Epidermal melanocyte (primary cell): ENCODE results near the gene IRF6.

Source experiments
- DNase-seq: peaks from one replicate; pipeline ENCODE4 v3.0.0; 2011; ENCODE audit warnings: low spot score; ENCODE audit not compliant: insufficient read length

The IRF6 gene

DNA sequence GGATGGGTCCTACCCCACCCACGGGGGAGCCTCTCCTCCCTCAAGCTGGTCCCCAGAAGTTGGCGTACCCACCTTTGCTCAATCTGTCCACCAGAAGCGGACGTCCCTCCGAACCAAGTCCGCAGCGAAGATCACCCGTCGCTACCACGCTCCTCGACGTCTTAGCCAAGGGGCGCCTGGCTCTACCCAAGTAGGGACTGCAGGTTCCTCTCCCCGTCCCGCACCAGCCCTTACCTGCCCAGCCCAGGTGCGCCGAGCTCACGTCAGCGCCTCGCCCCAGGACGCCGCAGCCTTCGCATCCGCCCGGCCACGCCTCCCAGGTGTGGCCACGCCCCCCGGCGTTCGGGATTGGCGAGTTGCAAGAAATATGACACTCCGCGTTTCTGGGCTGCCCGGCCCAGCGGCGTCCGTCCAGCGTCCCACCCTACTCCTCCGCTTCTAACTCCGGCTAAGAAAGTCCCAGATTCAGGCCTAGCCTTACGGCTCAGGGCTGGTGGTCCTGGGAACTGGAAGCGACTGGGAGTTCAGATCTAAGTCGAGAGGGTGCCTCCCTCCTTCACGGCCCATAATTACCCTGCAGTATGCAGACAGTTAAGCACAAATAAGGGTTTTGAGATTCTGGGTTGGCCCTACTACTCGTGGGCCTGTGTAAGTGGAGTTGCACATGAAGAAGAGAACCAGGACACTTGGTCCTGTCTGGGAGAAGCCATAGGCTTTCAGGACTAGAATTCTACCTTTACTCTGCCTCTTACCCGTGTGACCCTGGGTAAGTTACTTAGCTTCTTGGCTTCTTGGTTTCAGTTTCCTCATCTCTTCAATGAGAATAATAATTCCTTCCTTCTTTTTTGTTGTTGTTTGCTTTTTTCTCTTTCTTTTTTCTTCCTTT is at the start of gene IRF6:
Gene IRF6, minus strand, starts transcription at position 268 of the 886 bp plus-strand sequence. CDS start 4,729 bp downstream, outside the sequence.
- peak; percentile 69 for DNase-seq

DNA sequence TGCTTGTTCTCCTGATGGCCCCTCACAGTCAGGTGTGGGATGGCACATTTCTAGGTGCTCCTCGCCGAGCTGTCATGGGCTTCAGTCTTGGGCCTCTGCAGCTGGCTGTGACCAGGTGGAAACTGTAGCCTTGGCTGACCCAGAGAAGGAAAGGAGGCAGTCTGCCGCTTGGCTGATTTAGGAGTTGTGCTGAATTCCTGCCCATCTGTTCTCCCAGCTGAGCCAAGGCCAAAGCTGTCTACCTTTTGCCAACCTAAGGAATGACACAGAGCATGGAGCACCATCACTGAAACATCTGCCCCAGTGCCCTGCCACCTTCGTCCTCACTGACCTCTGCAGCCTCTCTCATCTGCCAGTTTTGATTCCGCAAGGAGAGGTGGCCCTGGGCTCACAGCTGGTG is 49.7 kb upstream of the IRF6 start:
- DNase-seq: no peak

GRCh38 chr1:209855006-209855405 is 49.1 kb upstream of the IRF6 start:
- DNase-seq: no peak

- peak; percentile 56 for DNase-seq
Observed at GRCh38 chr1:209854196-209854595, 48.3 kb upstream of the IRF6 start.

DNA sequence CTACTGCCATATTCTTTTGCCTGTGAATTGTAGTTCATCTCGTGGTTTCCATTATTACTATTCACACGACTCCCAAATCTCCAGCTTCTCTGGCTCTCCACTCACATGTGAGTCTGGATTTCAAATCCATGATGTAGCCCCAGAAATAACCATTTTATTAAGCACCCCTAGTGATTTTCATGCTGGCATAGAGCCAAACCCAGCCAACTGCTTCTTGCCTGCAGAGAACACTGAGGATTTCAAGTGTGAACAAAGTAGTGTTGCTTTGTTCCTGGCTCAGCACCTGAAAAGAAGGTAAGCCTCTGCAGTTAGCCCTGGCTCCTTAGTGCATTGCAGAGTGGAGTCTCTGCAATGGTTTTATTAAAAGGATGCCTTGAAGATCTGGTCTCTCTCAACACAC is 47.7 kb upstream of the IRF6 start:
- no peak for DNase-seq

GRCh38 chr1:209850342-209850979 is 44.5 kb upstream of the IRF6 start:
- DNase-seq: peak; percentile 79

GRCh38 chr1:209849388-209849787 is 43.4 kb upstream of the IRF6 start:
- DNase-seq: no peak

GRCh38 chr1:209845408-209845725 is 39.4 kb upstream of the IRF6 start:
- DNase-seq: no peak

DNA sequence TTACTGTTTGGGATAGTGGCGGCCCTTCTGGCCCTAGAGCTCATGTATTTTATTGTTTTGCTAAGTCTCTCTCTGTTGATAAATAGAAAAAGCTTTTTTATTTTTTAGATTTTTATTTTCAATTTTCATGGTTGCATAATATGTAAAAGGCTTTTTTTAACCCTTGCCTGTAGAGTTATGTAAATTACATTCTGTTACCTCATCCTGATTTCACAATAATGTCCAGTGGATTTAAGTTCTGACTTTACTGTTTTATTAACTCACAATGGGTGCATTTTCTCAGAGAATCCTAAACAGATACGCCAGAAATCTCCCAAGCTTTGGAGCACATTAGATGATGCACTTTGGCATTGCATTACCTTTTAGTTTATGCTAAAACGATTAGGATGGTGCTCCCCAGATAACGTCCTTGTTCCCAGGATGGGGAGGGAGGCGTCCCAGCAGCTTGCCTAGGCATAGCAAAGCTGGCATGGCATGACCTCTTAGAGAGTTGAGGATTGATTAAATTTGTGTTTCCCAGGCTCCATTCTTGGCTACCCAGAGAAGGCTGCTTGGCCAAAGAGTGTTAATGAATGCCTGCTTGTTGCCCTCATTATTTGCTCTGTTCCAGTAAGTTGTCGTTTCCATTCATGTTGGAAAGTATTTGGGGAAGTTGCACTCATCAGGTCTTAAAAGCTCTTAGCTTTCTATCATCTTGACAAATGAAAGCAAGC is 38.9 kb upstream of the IRF6 start:
- DNase-seq: no peak

GRCh38 chr1:209840611-209841010 is 34.7 kb upstream of the IRF6 start:
- DNase-seq: no peak

DNA sequence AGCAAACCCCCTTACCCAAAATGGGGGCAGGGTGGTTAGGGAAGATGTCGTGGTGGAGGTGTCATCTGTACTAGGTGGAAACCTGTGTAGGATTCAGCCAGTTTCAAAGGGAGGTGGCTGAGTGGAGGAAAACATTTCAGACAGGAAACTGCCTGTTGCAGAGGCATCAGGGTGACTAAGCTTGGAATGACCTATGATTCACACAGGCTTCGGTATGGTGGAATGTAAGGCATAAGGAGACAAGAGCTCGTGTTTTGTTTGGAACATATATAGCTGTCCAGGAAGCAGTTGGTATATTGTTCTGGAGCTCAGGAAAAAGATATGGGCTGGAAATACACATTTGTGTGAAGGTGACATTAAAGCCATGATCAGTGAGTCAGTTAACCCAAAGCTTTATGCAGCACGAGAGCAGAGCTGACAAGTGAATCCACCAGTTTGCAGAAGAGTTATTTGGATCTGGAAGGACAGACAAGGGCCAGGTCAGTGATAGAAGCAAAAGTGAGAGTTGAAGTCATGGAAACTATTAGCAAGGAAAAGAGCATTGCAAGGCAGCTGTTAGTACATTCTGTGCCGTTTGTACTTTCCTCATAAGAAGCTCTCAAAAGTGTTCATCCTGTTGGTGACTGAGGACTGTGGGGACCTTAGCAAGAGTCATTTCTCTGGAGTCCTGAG is 34.1 kb upstream of the IRF6 start:
- peak; percentile 81 for DNase-seq

- DNase-seq: no peak
Observed at GRCh38 chr1:209838537-209838936, 32.6 kb upstream of the IRF6 start.

- DNase-seq: no peak
Observed at GRCh38 chr1:209837671-209838070, 31.7 kb upstream of the IRF6 start.

DNA sequence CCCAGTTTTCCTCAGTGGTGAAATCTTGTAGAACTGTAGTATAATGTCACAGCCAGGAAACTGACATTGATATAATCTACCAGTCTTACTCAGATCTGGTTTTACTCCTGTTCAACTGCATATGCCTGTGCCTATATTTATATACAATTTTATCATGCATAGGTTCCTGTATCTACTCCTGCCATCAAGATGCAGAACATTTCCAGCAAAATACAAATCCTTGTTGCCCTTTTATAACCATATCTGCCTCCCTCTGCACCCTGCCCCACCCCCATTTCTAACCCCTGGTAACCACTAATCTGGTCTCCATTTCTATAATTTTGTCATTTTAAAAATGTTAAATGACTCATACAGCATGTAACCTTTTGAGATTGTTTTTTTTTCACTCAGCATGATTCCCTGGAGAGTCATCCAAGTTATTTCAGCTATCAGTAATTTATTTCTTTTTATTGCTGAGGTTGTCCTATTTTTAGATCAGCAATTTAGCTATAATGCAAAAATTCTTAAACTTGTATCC is 29.9 kb upstream of the IRF6 start:
- no peak for DNase-seq

DNA sequence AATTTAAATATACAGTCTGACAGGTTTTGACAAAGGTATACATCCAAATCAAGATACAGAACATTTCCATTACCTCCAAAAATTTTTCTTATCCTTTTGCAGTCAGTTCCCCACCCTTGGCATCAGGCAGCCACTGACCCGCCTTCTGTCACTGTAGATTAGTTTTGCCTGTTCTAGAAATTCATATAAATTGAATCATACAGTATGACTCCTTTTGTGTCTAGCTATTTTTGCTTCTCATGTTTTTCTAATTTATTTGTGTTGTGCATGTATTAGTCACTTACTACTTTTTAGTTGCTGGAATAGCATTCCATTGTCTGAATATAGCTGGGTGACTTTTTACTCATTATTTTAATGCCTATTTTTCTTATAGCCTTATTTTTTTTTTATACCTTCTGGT is 25.7 kb upstream of the IRF6 start:
- DNase-seq: no peak

DNA sequence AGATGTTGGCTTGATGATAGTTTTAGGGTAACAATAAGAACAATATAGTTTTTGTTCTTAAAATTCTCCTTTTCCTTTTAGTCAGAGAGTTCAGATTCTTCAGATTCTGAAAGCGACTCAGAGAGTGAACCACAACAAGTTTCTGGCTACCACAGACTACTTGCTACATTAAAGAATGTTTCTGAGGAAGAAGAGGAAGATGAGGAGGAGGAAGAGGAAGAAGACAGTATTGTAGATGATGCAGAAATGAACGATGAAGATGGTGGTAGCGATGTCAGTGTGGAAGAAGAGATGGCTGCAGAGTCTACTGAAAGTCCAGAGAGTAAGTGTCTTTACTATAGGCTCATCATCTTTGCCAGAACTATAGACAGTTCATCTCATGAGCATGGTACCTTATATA is 24.8 kb upstream of the IRF6 start:
- DNase-seq: no peak

DNA sequence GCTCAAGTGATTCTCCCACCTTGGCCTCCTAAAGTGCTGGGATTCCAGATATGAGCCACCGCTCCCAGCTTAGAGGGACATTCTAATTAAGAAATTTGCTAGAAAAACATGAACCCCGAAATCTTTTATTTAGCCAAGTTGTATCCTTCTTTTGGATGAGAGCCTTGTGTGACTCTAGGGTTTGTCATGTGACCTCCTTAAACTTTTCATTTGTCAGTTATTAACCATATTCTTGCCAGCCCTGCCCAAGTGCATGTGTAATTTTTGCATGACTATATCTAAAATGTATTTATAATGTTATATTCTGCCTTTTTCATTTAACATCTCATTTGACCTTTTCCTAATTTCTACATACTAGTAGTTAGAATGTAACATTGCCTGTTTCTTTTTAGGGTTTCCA is 23.8 kb upstream of the IRF6 start:
- DNase-seq: no peak

DNA sequence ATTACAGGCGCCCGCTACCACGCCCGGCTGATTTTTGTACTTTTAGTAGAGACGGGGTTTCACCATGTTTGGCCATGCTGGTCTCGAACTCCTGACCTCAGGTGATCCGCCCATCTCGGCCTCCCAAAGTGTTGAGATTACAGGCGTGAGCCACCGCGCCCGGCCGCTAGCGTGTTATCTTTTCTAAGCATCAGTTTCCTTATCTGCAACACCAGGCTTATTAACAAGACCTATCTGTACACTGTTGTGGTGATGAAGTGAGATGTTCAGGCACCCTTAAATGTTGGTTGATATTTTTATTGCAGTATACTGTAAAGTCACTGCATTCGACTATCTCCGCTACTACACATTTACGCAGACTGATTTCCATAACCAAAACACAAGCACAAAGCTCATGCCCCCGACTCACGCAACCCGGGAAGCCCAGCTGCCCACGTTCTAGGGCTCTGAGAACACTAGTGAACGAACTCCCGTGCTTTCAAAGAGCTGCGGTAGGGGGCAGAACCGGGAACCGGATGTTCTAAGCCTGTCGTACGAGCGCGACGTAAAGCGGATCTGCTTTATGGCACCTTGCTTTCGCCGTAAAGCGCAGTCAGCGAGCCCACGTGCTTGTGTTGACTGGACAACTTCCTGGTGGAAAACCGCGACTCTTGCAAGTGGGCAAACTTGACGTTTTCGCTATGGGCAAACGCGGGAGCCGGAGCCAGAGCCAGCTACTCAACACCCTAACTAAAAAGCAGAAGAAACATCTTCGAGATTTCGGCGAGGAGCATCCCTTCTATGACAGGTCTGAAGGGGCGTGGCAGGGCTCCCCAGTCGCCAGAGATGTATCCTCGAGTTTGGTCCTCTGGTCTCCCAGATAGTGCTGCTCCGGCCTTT is 21.7 kb upstream of the IRF6 start, which contains the start of gene UTP25:
Gene UTP25, plus strand, starts transcription at position 589 of the 879 bp plus-strand sequence. Its CDS starts 92 bp downstream, at position 681.
- peak; percentile 82 for DNase-seq

DNA sequence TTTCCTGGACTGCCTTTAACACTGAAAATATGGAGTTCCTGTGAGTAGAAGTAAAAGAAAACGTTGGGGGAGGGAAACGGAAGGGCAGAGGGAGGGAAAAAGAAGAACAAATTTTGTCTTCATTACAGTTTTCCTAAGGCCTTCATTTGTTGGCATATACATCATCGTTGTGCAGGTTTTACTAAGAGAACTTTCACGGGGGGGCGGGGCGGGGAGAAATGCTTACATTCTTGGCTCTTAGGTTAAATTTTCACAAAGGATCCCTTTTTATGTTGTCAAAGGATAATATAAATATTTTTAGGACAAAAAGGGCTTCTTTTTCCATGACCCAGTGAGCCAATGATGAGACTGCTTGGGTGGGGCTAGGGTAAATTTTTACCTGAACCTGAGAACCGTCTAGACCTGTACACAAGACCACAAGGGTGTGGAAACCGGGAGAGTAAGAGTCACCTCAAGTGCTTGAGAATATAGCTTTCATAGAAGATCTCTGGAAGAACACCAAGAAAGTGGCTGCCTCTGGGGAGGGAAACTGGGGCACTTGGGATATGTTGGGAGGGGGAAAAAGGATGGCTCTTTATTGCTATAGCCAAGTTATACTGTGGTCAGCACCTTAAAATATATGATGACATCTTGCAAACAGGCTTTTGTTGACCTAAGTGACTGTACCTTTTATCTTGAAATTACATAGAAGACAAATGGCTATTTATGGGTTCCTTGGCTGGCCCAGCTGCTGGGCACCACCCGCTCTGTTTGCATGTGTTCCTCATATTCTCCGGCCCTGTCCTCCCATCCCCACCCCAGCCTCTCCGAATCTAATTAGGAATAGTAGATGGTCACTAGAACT is 19.9 kb upstream of the IRF6 start:
- no peak for DNase-seq
